ENCODE results near the gene HACD2.

DNA sequence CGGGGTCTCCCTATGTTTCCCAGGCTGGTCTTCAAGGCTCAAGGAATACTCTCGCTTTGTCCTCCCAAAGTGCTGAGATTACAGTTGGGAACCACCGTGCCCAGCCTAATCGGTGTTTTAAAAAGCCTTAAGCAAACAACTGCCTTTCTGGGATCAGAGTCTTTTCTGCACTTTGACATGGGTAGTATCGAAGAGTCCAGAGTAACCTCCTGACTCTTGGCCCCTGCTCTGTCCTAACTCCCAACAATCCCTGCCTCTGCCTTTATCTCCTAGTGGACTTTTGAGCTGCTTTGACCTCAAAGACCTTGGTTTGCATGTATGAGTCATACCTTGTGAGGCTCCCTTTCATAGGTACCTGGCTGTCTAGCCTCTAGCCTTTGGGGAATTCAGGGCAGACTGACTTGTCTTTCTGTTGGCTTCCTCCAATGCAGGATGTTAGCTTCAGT lies 21.0 kb upstream of the HACD2 start:
- no peak for TF ChIP-seq POLR2AphosphoS5 (IDR thresholded peaks at IDR 0.05; ENCODE audit: borderline replicate concordance, low read depth, low read length)
- TF ChIP-seq EZH2 (IDR thresholded peaks at IDR 0.05), result no peak
- no peak for TF ChIP-seq FOXP2 (optimal IDR thresholded peaks at IDR 0.05; ENCODE audit: control extremely low read depth, extremely low read length, insufficient read depth)

Data from SK-N-MC (cell line).